Liver (tissue), 3 donors: ENCODE measurements around the gene TNFRSF12A.

Experiments used
- ATF3 ChIP-seq: IDR thresholded peaks from 2 replicates; pipeline ENCODE4 v1.6.1; 2016; ENCODE audit warnings: antibody characterized with exemption
- CTCF ChIP-seq: fragments of 150-350 bp; IDR thresholded peaks from 2 replicates; pipeline ENCODE4 v1.5.1; 2017; ENCODE audit warnings: improper control_type of control experiment, low read depth, low read length; ENCODE audit not compliant: missing input control
- EGR1 ChIP-seq, 2 donors: IDR thresholded peaks; 2 replicates each; pipeline ENCODE4 v1.6.1; 2016 to 2018; ENCODE audit warnings: antibody characterized with exemption in 2 of 2, low read depth in 2 of 2
- GABPA ChIP-seq, 2 donors: IDR thresholded peaks in 1 of 2; conservative IDR thresholded peaks in 1 of 2; 2 replicates each; pipeline ENCODE4 v1.6.1; 2016; ENCODE audit warnings: antibody characterized with exemption in 2 of 2, mild to moderate bottlenecking in 1 of 2, moderate library complexity in 1 of 2
- MAX ChIP-seq: IDR thresholded peaks from 2 replicates; pipeline ENCODE4 v1.6.1; 2016; ENCODE audit warnings: antibody characterized with exemption
- NR2F2 ChIP-seq: IDR thresholded peaks from 2 replicates; pipeline ENCODE4 v1.6.1; 2016; ENCODE audit warnings: antibody characterized with exemption
- REST ChIP-seq: IDR thresholded peaks from 2 replicates; pipeline ENCODE4 v1.6.1; 2016; ENCODE audit warnings: antibody characterized with exemption, mild to moderate bottlenecking
- SP1 ChIP-seq: IDR thresholded peaks from 2 replicates; pipeline ENCODE4 v1.6.1; 2018; ENCODE audit warnings: antibody characterized with exemption, mild to moderate bottlenecking
- TAF1 ChIP-seq: conservative IDR thresholded peaks from 2 replicates; pipeline ENCODE4 v1.6.1; 2016; ENCODE audit warnings: antibody characterized with exemption, mild to moderate bottlenecking
- YY1 ChIP-seq: IDR thresholded peaks from 2 replicates; pipeline ENCODE4 v1.6.1; 2016; ENCODE audit warnings: antibody characterized with exemption, mild to moderate bottlenecking
- donor health status: healthy.
- donor health status: healthy.

- no peak for TF ChIP-seq MAX
- no peak for TF ChIP-seq CTCF
- no peak for TF ChIP-seq REST
- TF ChIP-seq ATF3 = peak; percentile 50
- no peak for TF ChIP-seq TAF1
- no peak for TF ChIP-seq SP1
- no peak for TF ChIP-seq EGR1 (IDR thresholded peaks at IDR 0.05; ENCODE audit: low read depth in 2 of 2)
- no peak for TF ChIP-seq NR2F2
- peak; percentile 11 for TF ChIP-seq YY1
- peak in 1 of 2 donors; percentile 12 for TF ChIP-seq GABPA (IDR thresholded peaks at IDR 0.05 in 1 of 2, conservative IDR thresholded peaks at IDR 0.05 in 1 of 2)
Measured at GRCh38 chr16:3020604-3021448, 658 bp downstream of the TNFRSF12A start.
